Activated naive CD8-positive, alpha-beta T cell treated with anti-CD3 and anti-CD28 coated beads, Interleukin-2, amount 10 ng/mL, durations not matched to agents 7 days and 5 days (primary cell): ENCODE measurements around the gene CCDC40. TPM values are rescaled to one million over a fixed set of nuclear protein-coding genes. Genes with fewer than 3 reads are reported as not detected.

ENCODE experiments used
- ATAC-seq: fragments of 150-1000 bp; cut with Tn5 transposase; one replicate; pipeline ENCODE4 v1.10.0; 2021; ENCODE audit warnings: low read depth, moderate library complexity
- POLR2A ChIA-PET: fragments of 350-600 bp; sonication (Branson Sonifier 250); formaldehyde crosslinking; loops from one replicate; lab custom pipeline; 2021; ENCODE audit warnings: antibody characterized with exemption; lab: Charles Lee
- DNase-seq: peaks from one replicate; pipeline ENCODE4 v3.0.0; 2021
- H3K27ac Mint-ChIP-seq: one replicate; pipeline ENCODE4 v1.8.0; 2022; ENCODE audit warnings: mild to moderate bottlenecking, mixed read lengths
- H3K27me3 Mint-ChIP-seq: one replicate; pipeline ENCODE4 v1.8.0; 2022; ENCODE audit warnings: mild to moderate bottlenecking, moderate library complexity, mixed read lengths
- H3K36me3 Mint-ChIP-seq: one replicate; pipeline ENCODE4 v1.8.0; 2021; ENCODE audit warnings: mild to moderate bottlenecking, mixed read lengths
- H3K4me1 Mint-ChIP-seq: one replicate; pipeline ENCODE4 v1.8.0; 2021; ENCODE audit warnings: mixed read lengths
- H3K4me3 Mint-ChIP-seq: one replicate; pipeline ENCODE4 v1.8.0; 2022; ENCODE audit warnings: mild to moderate bottlenecking, moderate library complexity, mixed read lengths
- H3K9me3 Mint-ChIP-seq: one replicate; pipeline ENCODE4 v1.8.0; 2021; ENCODE audit warnings: mixed read lengths
- total RNA-seq, 2 experiments: library from RNA; stranded (reverse); gene quantifications; one replicate each; pipeline ENCODE4 v1.2.3, GENCODE V29; 2021

CCDC40 gene
- total RNA-seq, 2 experiments from 2014 or later, result 1.3 to 1.4 TPM

GRCh38 chr17:80103449-80104085, 67.1 kb downstream of the CCDC40 start:
- Mint-ChIP-seq H3K27ac (no peak overlapping the region), H3K27me3 (no peaks in the 10 kb centered on the region), H3K36me3 (no peaks in the 10 kb centered on the region), H3K4me1 (peaks cover 20% of the 10 kb centered on the region), H3K9me3 (no peaks in the 10 kb centered on the region), H3K4me3 (no peak overlapping the region)
- ATAC-seq (no peak), DNase-seq (no peak)
- POLR2A ChIA-PET, result no interaction called here

GRCh38 chr17:80104321-80104955, 68.0 kb downstream of the CCDC40 start:
- H3K4me1 Mint-ChIP-seq, result peaks cover 20% of the 10 kb centered on the region
- H3K27me3 Mint-ChIP-seq, result no peaks in the 10 kb centered on the region
- no peak overlapping the region for H3K27ac Mint-ChIP-seq
- POLR2A ChIA-PET, result interaction anchor here (0.5 kb wide), 1 partner anchor 1403 kb away, joined by 6 read pairs; no protein-coding TSS in a partner anchor
- no peak for ATAC-seq
- no peaks in the 10 kb centered on the region for H3K36me3 Mint-ChIP-seq
- H3K4me3 Mint-ChIP-seq, result no peak overlapping the region
- no peaks in the 10 kb centered on the region for H3K9me3 Mint-ChIP-seq
- DNase-seq, result no peak

GRCh38 chr17:80104956-80105375, 68.5 kb downstream of the CCDC40 start:
- no peak for DNase-seq
- Mint-ChIP-seq H3K36me3 (no peaks in the 10 kb centered on the region), H3K4me1 (peaks cover 16% of the 10 kb centered on the region), H3K27me3 (no peaks in the 10 kb centered on the region), H3K4me3 (no peak overlapping the region), H3K9me3 (no peaks in the 10 kb centered on the region), H3K27ac (no peak overlapping the region)
- POLR2A ChIA-PET, result no interaction called here
- ATAC-seq, result no peak

- Mint-ChIP-seq H3K27ac (no peak overlapping the region), H3K36me3 (no peaks in the 10 kb centered on the region)
- DNase-seq, result no peak
These were observed 69.3 kb downstream of the CCDC40 start for GRCh38 chr17:80105762-80106161.

GRCh38 chr17:80106176-80106575, 69.7 kb downstream of the CCDC40 start:
- no peaks in the 10 kb centered on the region for H3K27me3 Mint-ChIP-seq
- no peaks in the 10 kb centered on the region for H3K36me3 Mint-ChIP-seq
- POLR2A ChIA-PET, result no interaction called here
- H3K4me3 Mint-ChIP-seq, result no peak overlapping the region
- no peak overlapping the region for H3K27ac Mint-ChIP-seq
- DNase-seq, result peak; percentile 15
- ATAC-seq, result no peak
- H3K4me1 Mint-ChIP-seq, result peaks cover 7% of the 10 kb centered on the region
- no peaks in the 10 kb centered on the region for H3K9me3 Mint-ChIP-seq

More at GRCh38 chr17:80105762-80106161, 69.3 kb downstream of the CCDC40 start:
- Mint-ChIP-seq H3K4me1 (peaks cover 9% of the 10 kb centered on the region), H3K4me3 (no peak overlapping the region), H3K27me3 (no peaks in the 10 kb centered on the region), H3K9me3 (no peaks in the 10 kb centered on the region)
- POLR2A ChIA-PET, result no interaction called here
- no peak for ATAC-seq

- H3K9me3 Mint-ChIP-seq, result no peaks in the 10 kb centered on the region
- ATAC-seq, result no peak
- no peaks in the 10 kb centered on the region for H3K27me3 Mint-ChIP-seq
- no peaks in the 10 kb centered on the region for H3K36me3 Mint-ChIP-seq
- no peak overlapping the region for H3K4me3 Mint-ChIP-seq
- DNase-seq, result no peak
- H3K27ac Mint-ChIP-seq, result no peak overlapping the region
- POLR2A ChIA-PET, result no interaction called here
- peaks cover 7% of the 10 kb centered on the region for H3K4me1 Mint-ChIP-seq
These were observed 70.3 kb downstream of the CCDC40 start for GRCh38 chr17:80106751-80107150.

GRCh38 chr17:80107231-80108021, 71.0 kb downstream of the CCDC40 start:
- H3K4me1 Mint-ChIP-seq, result peaks cover 4% of the 10 kb centered on the region
- H3K27me3 Mint-ChIP-seq, result no peaks in the 10 kb centered on the region
- DNase-seq, result peak; percentile 21
- H3K27ac Mint-ChIP-seq, result no peak overlapping the region
- no peaks in the 10 kb centered on the region for H3K36me3 Mint-ChIP-seq
- POLR2A ChIA-PET, result no interaction called here
- no peak overlapping the region for H3K4me3 Mint-ChIP-seq
- H3K9me3 Mint-ChIP-seq, result no peaks in the 10 kb centered on the region
- no peak for ATAC-seq

GRCh38 chr17:80108036-80108971, 71.9 kb downstream of the CCDC40 start:
- DNase-seq (peak; percentile 15), ATAC-seq (no peak)
- Mint-ChIP-seq H3K27ac (no peak overlapping the region), H3K9me3 (no peaks in the 10 kb centered on the region), H3K36me3 (no peaks in the 10 kb centered on the region), H3K27me3 (no peaks in the 10 kb centered on the region), H3K4me3 (no peak overlapping the region), H3K4me1 (peaks cover under 1% of the 10 kb centered on the region)
- POLR2A ChIA-PET, result no interaction called here

GRCh38 chr17:80109066-80109660, 72.7 kb downstream of the CCDC40 start:
- peak; percentile 10 for DNase-seq
- H3K9me3 Mint-ChIP-seq, result no peaks in the 10 kb centered on the region
- ATAC-seq, result no peak
- no peak overlapping the region for H3K4me3 Mint-ChIP-seq
- POLR2A ChIA-PET, result interaction anchor here (1.0 kb wide), 1 partner anchor 8 kb away, joined by 3 read pairs; the partner anchor contains the start of gene GAA
- H3K27me3 Mint-ChIP-seq, result no peaks in the 10 kb centered on the region
- no peaks in the 10 kb centered on the region for H3K4me1 Mint-ChIP-seq
- no peak overlapping the region for H3K27ac Mint-ChIP-seq
- no peaks in the 10 kb centered on the region for H3K36me3 Mint-ChIP-seq

GRCh38 chr17:80109713-80110446, 73.4 kb downstream of the CCDC40 start:
- no peaks in the 10 kb centered on the region for H3K9me3 Mint-ChIP-seq
- no peaks in the 10 kb centered on the region for H3K27me3 Mint-ChIP-seq
- H3K36me3 Mint-ChIP-seq, result peaks cover 2% of the 10 kb centered on the region
- no peak for ATAC-seq
- peak; percentile 17 for DNase-seq
- POLR2A ChIA-PET, result interaction anchor here (1.0 kb wide), 1 partner anchor 9 kb away, joined by 3 read pairs; the partner anchor contains the start of gene GAA
- H3K27ac Mint-ChIP-seq, result no peak overlapping the region
- H3K4me3 Mint-ChIP-seq, result no peak overlapping the region
- H3K4me1 Mint-ChIP-seq, result peaks cover 2% of the 10 kb centered on the region

- H3K4me1 Mint-ChIP-seq, result peaks cover 4% of the 10 kb centered on the region
- no peak overlapping the region for H3K27ac Mint-ChIP-seq
- H3K36me3 Mint-ChIP-seq, result peaks cover 2% of the 10 kb centered on the region
- H3K9me3 Mint-ChIP-seq, result no peaks in the 10 kb centered on the region
- no peak for ATAC-seq
- no peak overlapping the region for H3K4me3 Mint-ChIP-seq
- no peaks in the 10 kb centered on the region for H3K27me3 Mint-ChIP-seq
- peak; percentile 18 for DNase-seq
- POLR2A ChIA-PET, result interaction anchor here (1.0 kb wide), 1 partner anchor 9 kb away, joined by 3 read pairs; the partner anchor contains the start of gene GAA
These were observed 74.0 kb downstream of the CCDC40 start for GRCh38 chr17:80110447-80110812.
